Esophagus muscularis mucosa (tissue), 4 donors: ENCODE results near the gene C15orf39.

Experiments
- EP300 ChIP-seq: sonication (generic); formaldehyde crosslinking; IDR thresholded peaks from one replicate; pipeline ENCODE4 v1.6.1; 2017; ENCODE audit warnings: antibody characterized with exemption
- POLR2A ChIP-seq: fragments of 450-650 bp; IDR thresholded peaks from one replicate; pipeline ENCODE4 v1.6.1; 2017; ENCODE audit warnings: antibody characterized with exemption, moderate library complexity, mild to moderate bottlenecking, low read depth
- POLR2AphosphoS5 ChIP-seq, 2 donors: sonication (generic); formaldehyde crosslinking; IDR thresholded peaks; one replicate each; pipeline ENCODE4 v1.6.1; 2017; ENCODE audit warnings: antibody characterized with exemption in 2 of 2
- TF ChIP-seq, protein P1 (sequence below), 3 experiments: fragments of 200-600 bp in 2 of 3; fragments of 450-650 bp in 1 of 3; sonication (generic) in 2 of 3; IDR thresholded peaks; one replicate each; pipeline ENCODE4 v1.5.1; 2017 to 2019; ENCODE audit warnings: antibody characterized with exemption in 3 of 3, mild to moderate bottlenecking in 2 of 3, moderate library complexity in 1 of 3

DNA sequence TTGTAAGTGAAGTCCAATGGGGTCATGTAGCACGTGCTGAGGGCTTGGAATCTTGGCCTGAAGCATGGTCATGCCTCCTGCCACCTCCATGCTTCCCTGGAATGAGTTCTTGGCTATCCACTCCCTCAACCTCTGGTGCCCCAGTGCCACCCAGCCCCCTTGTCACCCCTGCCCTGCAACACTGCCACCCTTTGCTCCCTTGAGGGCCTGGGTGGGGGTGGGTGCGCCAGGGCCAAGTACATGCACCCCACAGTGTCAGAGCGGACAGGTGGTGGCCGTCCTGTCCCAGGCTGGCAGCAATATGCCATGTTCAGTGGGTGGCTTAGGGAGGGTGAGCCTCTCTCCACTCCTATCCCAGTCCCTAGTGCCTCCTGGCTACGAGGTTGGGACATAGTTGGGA is 27.6 kb upstream of the C15orf39 start:
- TF ChIP-seq, protein P1, sequence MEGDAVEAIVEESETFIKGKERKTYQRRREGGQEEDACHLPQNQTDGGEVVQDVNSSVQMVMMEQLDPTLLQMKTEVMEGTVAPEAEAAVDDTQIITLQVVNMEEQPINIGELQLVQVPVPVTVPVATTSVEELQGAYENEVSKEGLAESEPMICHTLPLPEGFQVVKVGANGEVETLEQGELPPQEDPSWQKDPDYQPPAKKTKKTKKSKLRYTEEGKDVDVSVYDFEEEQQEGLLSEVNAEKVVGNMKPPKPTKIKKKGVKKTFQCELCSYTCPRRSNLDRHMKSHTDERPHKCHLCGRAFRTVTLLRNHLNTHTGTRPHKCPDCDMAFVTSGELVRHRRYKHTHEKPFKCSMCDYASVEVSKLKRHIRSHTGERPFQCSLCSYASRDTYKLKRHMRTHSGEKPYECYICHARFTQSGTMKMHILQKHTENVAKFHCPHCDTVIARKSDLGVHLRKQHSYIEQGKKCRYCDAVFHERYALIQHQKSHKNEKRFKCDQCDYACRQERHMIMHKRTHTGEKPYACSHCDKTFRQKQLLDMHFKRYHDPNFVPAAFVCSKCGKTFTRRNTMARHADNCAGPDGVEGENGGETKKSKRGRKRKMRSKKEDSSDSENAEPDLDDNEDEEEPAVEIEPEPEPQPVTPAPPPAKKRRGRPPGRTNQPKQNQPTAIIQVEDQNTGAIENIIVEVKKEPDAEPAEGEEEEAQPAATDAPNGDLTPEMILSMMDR (IDR thresholded peaks at IDR 0.05), result no peak
- TF ChIP-seq POLR2AphosphoS5 (IDR thresholded peaks at IDR 0.05) (no peak), POLR2A (no peak), EP300 (no peak)
